ENCODE results near the gene PTGER2.

Gene PTGER2

DNA sequence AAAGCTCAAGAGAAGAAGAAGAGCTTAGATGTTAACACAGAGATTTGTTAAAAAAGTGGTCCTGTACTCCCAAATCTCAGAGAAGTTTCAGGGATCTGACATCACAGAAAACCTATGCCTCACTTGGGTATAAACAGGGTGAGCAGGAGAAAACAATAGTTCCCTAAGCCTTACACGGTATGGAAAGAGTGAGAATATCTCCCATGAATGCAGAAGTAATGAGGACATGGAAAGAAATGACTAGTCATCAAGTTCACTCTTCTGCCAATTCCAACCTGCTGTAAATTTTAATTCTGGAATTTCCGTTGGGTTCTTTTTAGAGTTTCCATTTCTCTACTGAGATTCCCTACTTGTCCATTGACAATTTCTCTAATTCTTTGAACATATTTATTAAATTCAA, 6.2 kb upstream of the PTGER2 start:
- H3K9ac ChIP-seq (ENCODE audit: low read length): no peak overlapping the region
- no peaks in the 10 kb centered on the region for H3K79me2 ChIP-seq (ENCODE audit: control insufficient read depth, insufficient read depth, low read length)
- WGBS (ENCODE audit: extremely low coverage, insufficient coverage, low lambda C conversion rate): no CpG with 5 or more reads among the region's 2 CpGs
- H3K18ac ChIP-seq (ENCODE audit: low read length): no peak overlapping the region
- H3K27ac ChIP-seq (ENCODE audit: low read depth, low read length): no peak overlapping the region
- no peak overlapping the region for H3K23ac ChIP-seq (ENCODE audit: low read length)
- H3K4me1 ChIP-seq (ENCODE audit: control insufficient read depth, low read depth, low read length): no peaks in the 10 kb centered on the region
- no peaks in the 10 kb centered on the region for H3K27me3 ChIP-seq (ENCODE audit: insufficient read depth, low read length, poor library complexity)
- no peak overlapping the region for H2BK5ac ChIP-seq (ENCODE audit: low read length)
- H4K5ac ChIP-seq (ENCODE audit: low read length): no peak overlapping the region
- H3K79me1 ChIP-seq (ENCODE audit: low read length): no peaks in the 10 kb centered on the region
- no peaks in the 10 kb centered on the region for H3K36me3 ChIP-seq (ENCODE audit: control insufficient read depth, insufficient read depth, low read length)
- H3K56ac ChIP-seq (ENCODE audit: low read length): no peak overlapping the region
- DNase-seq: no peak
- H2BK120ac ChIP-seq (ENCODE audit: low read depth, low read length): no peak overlapping the region
- no peak overlapping the region for H3K4me3 ChIP-seq (ENCODE audit: low read length)
- no peak overlapping the region for H3K4me2 ChIP-seq (ENCODE audit: low read length)
- no peak overlapping the region for H2BK15ac ChIP-seq (replicated peaks; ENCODE audit: low read depth)
- no peak overlapping the region for H4K8ac ChIP-seq (ENCODE audit: low read depth, low read length)
- H2AK5ac ChIP-seq (ENCODE audit: low read length): no peak overlapping the region
- no peak overlapping the region for H3K4ac ChIP-seq (ENCODE audit: low read depth, low read length)

DNA sequence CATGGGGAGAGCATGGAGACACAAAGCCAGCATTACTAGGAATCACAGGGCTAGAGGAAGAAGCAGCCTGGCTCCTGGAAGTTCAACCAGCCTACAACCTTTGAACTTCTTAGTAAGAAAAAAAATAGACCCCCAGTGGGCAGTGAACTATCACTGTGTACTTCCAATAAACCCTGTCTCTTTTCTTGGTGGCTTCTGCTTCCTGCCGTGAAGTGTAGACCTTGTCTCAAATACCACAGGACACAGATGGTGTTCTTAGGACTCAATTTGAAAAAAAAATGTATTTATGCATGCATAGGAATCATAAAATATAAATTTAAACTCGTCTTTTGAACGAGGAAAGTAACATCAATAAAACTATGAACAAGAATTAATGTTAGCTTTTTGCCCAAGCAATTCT, 3.6 kb upstream of the PTGER2 start:
- Histone ChIP-seq H3K4me3 (ENCODE audit: low read length) (no peak overlapping the region), H2AK5ac (ENCODE audit: low read length) (no peak overlapping the region), H3K23ac (ENCODE audit: low read length) (no peak overlapping the region), H3K79me1 (ENCODE audit: low read length) (no peaks in the 10 kb centered on the region), H3K27ac (ENCODE audit: low read depth, low read length) (no peak overlapping the region), H3K56ac (ENCODE audit: low read length) (no peak overlapping the region), H3K4ac (ENCODE audit: low read depth, low read length) (no peak overlapping the region), H3K4me1 (ENCODE audit: control insufficient read depth, low read depth, low read length) (no peaks in the 10 kb centered on the region), H3K36me3 (ENCODE audit: control insufficient read depth, insufficient read depth, low read length) (no peaks in the 10 kb centered on the region), H4K5ac (ENCODE audit: low read length) (no peak overlapping the region), H2BK15ac (replicated peaks; ENCODE audit: low read depth) (no peak overlapping the region), H2BK5ac (ENCODE audit: low read length) (no peak overlapping the region), H3K18ac (ENCODE audit: low read length) (no peak overlapping the region), H4K8ac (ENCODE audit: low read depth, low read length) (no peak overlapping the region), H3K27me3 (ENCODE audit: insufficient read depth, low read length, poor library complexity) (peaks cover 14% of the 10 kb centered on the region), H3K9ac (ENCODE audit: low read length) (no peak overlapping the region), H2BK120ac (ENCODE audit: low read depth, low read length) (no peak overlapping the region), H3K4me2 (ENCODE audit: low read length) (no peak overlapping the region), H3K79me2 (ENCODE audit: control insufficient read depth, insufficient read depth, low read length) (no peaks in the 10 kb centered on the region)
- whole genome bisulfite sequencing (ENCODE audit: extremely low coverage, insufficient coverage, low lambda C conversion rate): no CpG with 5 or more reads among the region's 3 CpGs
- no peak for DNase-seq

DNA sequence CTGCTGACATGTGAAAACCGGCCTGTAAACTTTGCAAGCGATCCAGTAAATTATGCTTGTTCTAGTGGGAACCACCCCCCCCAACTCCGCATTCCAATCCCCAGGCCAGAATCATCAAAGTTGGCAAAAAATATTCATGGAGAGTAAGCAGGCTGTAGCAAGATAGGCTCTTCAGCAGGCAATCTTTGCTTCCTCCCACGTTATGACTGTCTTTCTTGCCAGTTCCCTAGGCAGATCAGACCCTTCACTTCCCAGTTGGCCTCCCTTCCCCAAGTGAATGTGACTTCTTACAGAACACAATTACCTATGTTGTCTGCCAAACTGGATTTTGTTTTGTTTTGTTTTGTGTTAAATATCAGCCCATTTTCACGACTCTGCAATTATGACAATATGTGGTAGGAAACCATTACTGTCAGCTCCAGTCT, 1.2 kb upstream of the PTGER2 start:
- Histone ChIP-seq H2BK15ac (replicated peaks; ENCODE audit: low read depth) (no peak overlapping the region), H3K27me3 (ENCODE audit: insufficient read depth, low read length, poor library complexity) (peaks cover 23% of the 10 kb centered on the region), H3K9ac (ENCODE audit: low read length) (no peak overlapping the region), H3K56ac (ENCODE audit: low read length) (no peak overlapping the region), H3K79me2 (ENCODE audit: control insufficient read depth, insufficient read depth, low read length) (no peaks in the 10 kb centered on the region), H2AK5ac (ENCODE audit: low read length) (no peak overlapping the region), H3K4ac (ENCODE audit: low read depth, low read length) (no peak overlapping the region), H3K4me1 (ENCODE audit: control insufficient read depth, low read depth, low read length) (no peaks in the 10 kb centered on the region), H4K5ac (ENCODE audit: low read length) (no peak overlapping the region), H4K8ac (ENCODE audit: low read depth, low read length) (no peak overlapping the region), H3K79me1 (ENCODE audit: low read length) (no peaks in the 10 kb centered on the region), H3K4me2 (ENCODE audit: low read length) (no peak overlapping the region), H3K18ac (ENCODE audit: low read length) (no peak overlapping the region), H3K4me3 (ENCODE audit: low read length) (no peak overlapping the region), H2BK5ac (ENCODE audit: low read length) (no peak overlapping the region), H3K23ac (ENCODE audit: low read length) (no peak overlapping the region), H3K36me3 (ENCODE audit: control insufficient read depth, insufficient read depth, low read length) (no peaks in the 10 kb centered on the region), H2BK120ac (ENCODE audit: low read depth, low read length) (no peak overlapping the region), H3K27ac (ENCODE audit: low read depth, low read length) (no peak overlapping the region)
- no peak for DNase-seq
- no CpG with 5 or more reads among the region's 5 CpGs for WGBS (ENCODE audit: extremely low coverage, insufficient coverage, low lambda C conversion rate)

DNA sequence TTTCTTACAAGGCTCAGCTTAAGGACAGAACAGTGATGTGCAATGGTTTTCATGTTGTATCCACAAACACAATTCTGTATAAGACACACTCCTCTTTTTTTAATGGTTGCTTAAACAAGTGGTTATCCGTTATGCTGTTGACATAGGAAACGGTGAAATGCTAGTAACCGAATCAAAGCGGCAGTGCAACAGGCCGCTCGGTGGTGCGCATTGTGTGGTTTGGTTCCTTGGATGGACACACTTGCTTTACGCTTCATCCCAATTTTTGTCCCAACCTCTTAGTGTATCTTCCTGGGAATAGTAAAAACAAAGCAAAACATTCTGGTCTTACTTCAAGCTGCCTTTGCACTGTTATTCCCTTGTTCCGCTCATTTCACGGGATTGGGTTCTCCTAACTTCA, 650 bp upstream of the PTGER2 start:
- peak overlapping the region; percentile 20 for H3K9ac ChIP-seq (ENCODE audit: low read length)
- H3K27me3 ChIP-seq (ENCODE audit: insufficient read depth, low read length, poor library complexity): peaks cover 23% of the 10 kb centered on the region
- no peaks in the 10 kb centered on the region for H3K4me1 ChIP-seq (ENCODE audit: control insufficient read depth, low read depth, low read length)
- no peak overlapping the region for H3K27ac ChIP-seq (ENCODE audit: low read depth, low read length)
- no peak overlapping the region for H3K23ac ChIP-seq (ENCODE audit: low read length)
- H2BK15ac ChIP-seq (replicated peaks; ENCODE audit: low read depth): no peak overlapping the region
- no CpG with 5 or more reads among the region's 10 CpGs for WGBS (ENCODE audit: extremely low coverage, insufficient coverage, low lambda C conversion rate)
- H3K4ac ChIP-seq (ENCODE audit: low read depth, low read length): no peak overlapping the region
- no peak overlapping the region for H4K8ac ChIP-seq (ENCODE audit: low read depth, low read length)
- peak overlapping the region; percentile 81 for H3K4me2 ChIP-seq (ENCODE audit: low read length)
- no peak overlapping the region for H2BK5ac ChIP-seq (ENCODE audit: low read length)
- H3K79me1 ChIP-seq (ENCODE audit: low read length): no peaks in the 10 kb centered on the region
- no peaks in the 10 kb centered on the region for H3K79me2 ChIP-seq (ENCODE audit: control insufficient read depth, insufficient read depth, low read length)
- H3K36me3 ChIP-seq (ENCODE audit: control insufficient read depth, insufficient read depth, low read length): no peaks in the 10 kb centered on the region
- H3K18ac ChIP-seq (ENCODE audit: low read length): no peak overlapping the region
- H2AK5ac ChIP-seq (ENCODE audit: low read length): no peak overlapping the region
- peak overlapping the region; percentile 20 for H3K4me3 ChIP-seq (ENCODE audit: low read length)
- no peak overlapping the region for H4K5ac ChIP-seq (ENCODE audit: low read length)
- DNase-seq: no peak
- no peak overlapping the region for H2BK120ac ChIP-seq (ENCODE audit: low read depth, low read length)
- H3K56ac ChIP-seq (ENCODE audit: low read length): no peak overlapping the region

DNA sequence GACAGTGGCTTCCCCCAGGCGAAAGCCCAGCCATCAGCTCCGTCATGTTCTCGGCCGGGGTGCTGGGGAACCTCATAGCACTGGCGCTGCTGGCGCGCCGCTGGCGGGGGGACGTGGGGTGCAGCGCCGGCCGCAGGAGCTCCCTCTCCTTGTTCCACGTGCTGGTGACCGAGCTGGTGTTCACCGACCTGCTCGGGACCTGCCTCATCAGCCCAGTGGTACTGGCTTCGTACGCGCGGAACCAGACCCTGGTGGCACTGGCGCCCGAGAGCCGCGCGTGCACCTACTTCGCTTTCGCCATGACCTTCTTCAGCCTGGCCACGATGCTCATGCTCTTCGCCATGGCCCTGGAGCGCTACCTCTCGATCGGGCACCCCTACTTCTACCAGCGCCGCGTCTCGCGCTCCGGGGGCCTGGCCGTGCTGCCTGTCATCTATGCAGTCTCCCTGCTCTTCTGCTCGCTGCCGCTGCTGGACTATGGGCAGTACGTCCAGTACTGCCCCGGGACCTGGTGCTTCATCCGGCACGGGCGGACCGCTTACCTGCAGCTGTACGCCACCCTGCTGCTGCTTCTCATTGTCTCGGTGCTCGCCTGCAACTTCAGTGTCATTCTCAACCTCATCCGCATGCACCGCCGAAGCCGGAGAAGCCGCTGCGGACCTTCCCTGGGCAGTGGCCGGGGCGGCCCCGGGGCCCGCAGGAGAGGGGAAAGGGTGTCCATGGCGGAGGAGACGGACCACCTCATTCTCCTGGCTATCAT, 663 bp downstream of the PTGER2 start:
- H3K79me2 ChIP-seq (ENCODE audit: control insufficient read depth, insufficient read depth, low read length): no peaks in the 10 kb centered on the region
- no peaks in the 10 kb centered on the region for H3K36me3 ChIP-seq (ENCODE audit: control insufficient read depth, insufficient read depth, low read length)
- peak overlapping the region; percentile 81 for H3K4me2 ChIP-seq (ENCODE audit: low read length)
- H2AK5ac ChIP-seq (ENCODE audit: low read length): no peak overlapping the region
- H3K4me3 ChIP-seq (ENCODE audit: low read length): peak overlapping the region; percentile 29
- H2BK120ac ChIP-seq (ENCODE audit: low read depth, low read length): no peak overlapping the region
- H3K27me3 ChIP-seq (ENCODE audit: insufficient read depth, low read length, poor library complexity): peaks cover 23% of the 10 kb centered on the region
- no peak overlapping the region for H2BK5ac ChIP-seq (ENCODE audit: low read length)
- H3K9ac ChIP-seq (ENCODE audit: low read length): peak overlapping the region; percentile 56
- H3K27ac ChIP-seq (ENCODE audit: low read depth, low read length): no peak overlapping the region
- no peak overlapping the region for H3K18ac ChIP-seq (ENCODE audit: low read length)
- H3K4me1 ChIP-seq (ENCODE audit: control insufficient read depth, low read depth, low read length): no peaks in the 10 kb centered on the region
- peak; percentile 42 for DNase-seq
- no peak overlapping the region for H3K4ac ChIP-seq (ENCODE audit: low read depth, low read length)
- no peak overlapping the region for H2BK15ac ChIP-seq (replicated peaks; ENCODE audit: low read depth)
- no CpG with 5 or more reads among the region's 63 CpGs for WGBS (ENCODE audit: extremely low coverage, insufficient coverage, low lambda C conversion rate)
- H4K5ac ChIP-seq (ENCODE audit: low read length): no peak overlapping the region
- H3K23ac ChIP-seq (ENCODE audit: low read length): no peak overlapping the region
- H4K8ac ChIP-seq (ENCODE audit: low read depth, low read length): no peak overlapping the region
- no peaks in the 10 kb centered on the region for H3K79me1 ChIP-seq (ENCODE audit: low read length)
- peak overlapping the region; percentile 57 for H3K56ac ChIP-seq (ENCODE audit: low read length)

DNA sequence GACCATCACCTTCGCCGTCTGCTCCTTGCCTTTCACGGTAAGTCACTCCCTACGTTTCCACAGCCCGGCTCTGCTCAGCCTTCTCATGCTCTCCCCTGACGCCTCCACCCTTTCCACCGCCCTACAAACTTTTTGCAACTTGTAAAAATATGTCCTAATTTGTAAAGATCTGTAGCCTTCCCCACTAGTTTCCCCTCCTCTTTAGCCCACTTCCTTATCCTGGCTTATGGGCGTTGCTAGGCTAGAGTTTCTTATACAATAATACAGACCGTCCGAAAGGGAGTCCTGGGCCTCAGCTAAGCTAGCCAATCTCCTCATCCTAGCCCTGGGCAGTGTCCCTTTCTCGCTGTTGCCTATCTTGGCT, 1.2 kb downstream of the PTGER2 start:
- Histone ChIP-seq H2BK120ac (ENCODE audit: low read depth, low read length) (no peak overlapping the region), H4K5ac (ENCODE audit: low read length) (no peak overlapping the region), H3K4me3 (ENCODE audit: low read length) (no peak overlapping the region), H2BK15ac (replicated peaks; ENCODE audit: low read depth) (no peak overlapping the region), H3K27ac (ENCODE audit: low read depth, low read length) (no peak overlapping the region), H3K4ac (ENCODE audit: low read depth, low read length) (no peak overlapping the region), H4K8ac (ENCODE audit: low read depth, low read length) (no peak overlapping the region), H3K27me3 (ENCODE audit: insufficient read depth, low read length, poor library complexity) (peaks cover 23% of the 10 kb centered on the region), H3K4me2 (ENCODE audit: low read length) (peak overlapping the region; percentile 81), H3K18ac (ENCODE audit: low read length) (no peak overlapping the region), H3K4me1 (ENCODE audit: control insufficient read depth, low read depth, low read length) (no peaks in the 10 kb centered on the region), H2BK5ac (ENCODE audit: low read length) (no peak overlapping the region), H3K9ac (ENCODE audit: low read length) (peak overlapping the region; percentile 22), H2AK5ac (ENCODE audit: low read length) (no peak overlapping the region), H3K23ac (ENCODE audit: low read length) (no peak overlapping the region), H3K79me2 (ENCODE audit: control insufficient read depth, insufficient read depth, low read length) (no peaks in the 10 kb centered on the region), H3K36me3 (ENCODE audit: control insufficient read depth, insufficient read depth, low read length) (no peaks in the 10 kb centered on the region), H3K56ac (ENCODE audit: low read length) (peak overlapping the region; percentile 57), H3K79me1 (ENCODE audit: low read length) (no peaks in the 10 kb centered on the region)
- WGBS (ENCODE audit: extremely low coverage, insufficient coverage, low lambda C conversion rate): no CpG with 5 or more reads among the region's 11 CpGs
- peak; percentile 6 for DNase-seq
